Activated gamma-delta T cell treated with anti-CD3 and anti-CD28 coated beads, Interleukin-2, amount 50 U/mL, for 16 hours (primary cell): ENCODE measurements around the gene IL19.
A peak's percentile ranks its signal among the peaks of the same experiment; 100 is the strongest.
"Not testable (repeated sequence)": the region's sequence is repeated elsewhere in the genome, so short reads cannot be mapped to it uniquely, and the experiment has no call there.

Experiments
- DNase-seq: peaks from one replicate; pipeline ENCODE4 v3.0.0-alpha.2; 2020; ENCODE audit warnings: low read depth

Gene IL19

DNA sequence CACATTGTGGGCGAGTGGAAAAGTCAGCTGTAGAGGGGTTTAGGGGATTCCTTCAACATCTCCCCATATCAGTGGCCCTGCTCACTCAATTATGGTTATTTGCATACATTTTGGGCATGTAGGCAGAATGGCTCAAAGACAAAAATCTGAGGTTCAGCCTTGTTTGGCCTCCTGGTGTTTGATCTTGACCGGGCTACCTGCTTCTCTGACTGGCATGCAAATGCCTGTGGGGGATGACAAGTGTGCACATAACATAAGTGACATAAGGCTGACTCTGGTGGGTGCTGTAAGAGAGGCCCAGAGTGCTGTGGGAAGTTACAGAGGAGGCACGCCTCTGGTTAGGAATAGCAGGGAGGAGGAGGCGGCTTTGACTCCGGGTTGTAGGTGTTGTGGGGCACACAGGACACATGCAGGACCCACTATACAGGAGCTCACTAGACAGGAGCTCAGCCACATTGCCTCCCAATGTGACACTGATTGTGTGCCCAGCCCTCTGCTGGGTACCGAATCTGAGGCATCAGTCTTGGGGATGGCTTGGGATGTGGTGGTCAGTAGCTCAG is 29.4 kb upstream of the IL19 start:
- no peak for DNase-seq

DNA sequence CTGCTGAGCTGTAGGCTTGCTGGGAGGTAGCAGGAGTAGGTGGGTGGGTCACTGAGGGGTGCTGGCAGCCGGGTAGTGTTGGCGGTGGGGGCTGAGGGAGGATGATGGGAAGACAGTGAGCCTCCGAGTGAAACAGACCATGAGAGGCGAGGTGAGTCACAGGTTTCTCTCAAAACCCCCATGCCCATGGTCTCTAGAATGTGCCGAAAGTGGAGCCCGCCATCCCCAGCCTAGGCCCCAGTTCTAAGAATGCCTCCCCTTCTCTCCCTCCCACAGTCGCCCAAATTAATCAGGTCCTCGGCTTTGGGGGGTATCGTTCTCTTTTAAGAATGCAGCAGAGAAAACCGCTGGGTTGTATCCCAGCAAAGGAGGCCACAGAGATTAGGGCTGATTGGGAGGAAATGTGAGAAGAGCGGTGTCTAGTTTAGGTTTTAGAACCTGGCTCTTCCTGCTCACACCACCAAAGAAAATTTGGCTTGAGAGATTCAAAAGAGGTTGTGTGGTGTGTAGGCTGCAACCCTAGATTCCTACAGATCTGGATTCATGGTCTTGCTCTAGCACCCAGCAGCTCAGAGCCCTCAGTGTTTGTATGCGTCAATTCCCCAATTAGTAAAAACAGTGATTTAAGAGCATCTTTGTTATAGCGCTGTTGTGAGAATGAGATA is 27.7 kb upstream of the IL19 start:
- DNase-seq: no peak

DNA sequence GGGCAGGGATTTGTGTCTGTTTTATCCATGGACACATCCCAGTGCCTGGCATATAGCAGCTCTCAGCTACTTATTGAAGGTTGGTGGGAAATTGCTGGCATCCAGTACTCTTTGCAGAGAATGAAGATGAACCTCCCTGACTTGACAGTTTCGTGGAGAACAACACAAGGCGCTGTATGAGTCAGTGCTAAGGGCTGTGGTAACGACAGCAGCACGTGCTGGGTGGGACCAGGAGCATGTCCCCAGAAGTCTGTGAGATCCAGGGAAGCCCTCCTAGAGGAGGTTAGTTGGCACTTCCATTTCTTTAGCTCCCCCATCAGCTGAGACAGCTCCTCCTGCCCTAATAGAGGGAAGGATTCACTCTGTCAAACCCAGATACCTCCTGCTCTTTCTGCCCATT is 25.9 kb upstream of the IL19 start:
- DNase-seq: no peak

- no peak for DNase-seq
Observed at GRCh38 chr1:206745301-206745700, 25.3 kb upstream of the IL19 start.

GRCh38 chr1:206748348-206749030 is 22.1 kb upstream of the IL19 start:
- no peak for DNase-seq

- DNase-seq: no peak
Observed at GRCh38 chr1:206751891-206752290, 18.7 kb upstream of the IL19 start.

- DNase-seq: no peak
Observed at GRCh38 chr1:206752481-206752880, 18.1 kb upstream of the IL19 start.

GRCh38 chr1:206753141-206753540 is 17.4 kb upstream of the IL19 start:
- DNase-seq: no peak

GRCh38 chr1:206754011-206754410 is 16.6 kb upstream of the IL19 start:
- DNase-seq: no peak

DNA sequence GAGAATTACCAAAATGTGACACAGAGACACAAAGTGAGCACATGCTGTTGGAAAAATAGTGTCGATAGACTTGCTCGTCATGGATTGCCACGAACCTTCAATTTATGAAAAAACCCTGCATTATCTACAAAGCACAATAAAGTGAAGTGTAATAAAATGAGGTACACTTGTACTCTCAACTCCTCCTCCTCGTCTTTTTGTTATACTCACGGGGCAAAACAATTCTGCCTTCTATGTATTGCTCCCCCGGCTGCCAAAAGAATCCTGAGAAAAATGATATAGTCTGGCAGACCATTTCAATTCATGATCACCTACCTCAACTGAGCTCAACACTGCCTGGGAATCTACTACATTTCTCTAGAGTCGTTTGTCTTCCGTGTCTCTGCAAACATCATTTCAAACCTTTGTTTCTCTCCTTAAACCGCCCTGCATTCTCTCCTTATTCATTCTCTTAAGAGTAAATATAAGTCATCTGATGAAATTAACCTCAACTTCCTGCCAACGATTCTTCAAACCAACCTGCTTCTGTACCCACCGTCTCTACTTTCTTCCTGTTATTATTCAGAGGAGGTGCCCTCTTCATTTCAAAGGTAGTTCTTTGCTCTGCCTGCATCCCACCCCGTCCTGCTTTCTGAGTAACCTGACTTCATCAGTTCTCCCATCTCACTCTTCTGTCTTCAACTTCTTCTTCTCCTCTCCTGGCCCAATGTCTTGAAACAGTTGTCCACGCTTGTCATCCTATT is 12.9 kb upstream of the IL19 start:
- no peak for DNase-seq

DNA sequence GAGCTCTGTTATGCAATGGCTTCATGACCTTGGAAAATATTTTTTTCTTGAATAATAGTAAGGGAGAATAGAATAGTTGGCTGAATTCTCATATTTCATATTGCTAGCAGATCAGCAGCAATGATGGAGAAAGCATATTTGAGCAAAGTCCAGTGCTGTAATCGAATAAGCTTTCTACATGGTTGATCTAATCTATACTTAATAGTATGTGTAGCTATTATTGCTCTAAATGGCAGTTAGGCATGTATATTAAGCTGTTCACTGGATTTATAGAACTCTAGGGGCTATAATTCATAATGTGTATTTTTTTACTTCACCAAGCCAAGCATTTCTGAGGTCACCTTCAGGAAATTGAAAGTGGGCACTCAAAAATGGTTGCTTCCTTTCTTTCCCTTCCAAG is 10.0 kb upstream of the IL19 start:
- DNase-seq: no peak

DNA sequence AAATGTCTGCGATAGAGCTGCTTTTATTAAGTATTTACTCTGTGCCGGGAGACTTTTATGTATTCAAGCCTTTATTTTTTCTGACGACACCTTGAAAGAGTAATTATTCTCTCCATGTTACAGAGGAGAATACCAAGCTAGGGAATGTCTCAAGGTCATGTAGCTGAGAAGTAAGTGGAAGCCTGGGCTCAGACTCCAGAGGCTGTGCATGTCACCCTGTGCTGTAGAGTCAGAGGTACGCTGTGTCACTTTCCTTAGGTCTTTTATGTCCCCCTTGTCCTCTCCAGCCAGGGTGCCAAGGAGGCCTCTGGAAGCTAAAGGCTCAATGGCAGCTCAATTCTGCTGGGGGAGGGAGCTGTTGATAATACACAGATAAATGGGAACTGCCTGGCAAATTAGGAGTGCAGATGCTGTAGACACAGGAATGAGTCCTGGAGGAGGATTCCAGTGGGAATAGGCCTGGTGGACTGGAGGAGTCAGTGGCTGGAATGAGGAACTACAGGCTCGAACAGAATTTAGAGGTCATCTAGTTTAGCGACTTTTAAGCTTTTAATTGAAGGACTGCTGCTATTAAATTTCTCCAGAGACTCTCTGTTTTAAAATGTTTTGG is 9.3 kb upstream of the IL19 start:
- DNase-seq: no peak

- DNase-seq: not testable (repeated sequence)
Observed at GRCh38 chr1:206762741-206763364, 7.7 kb upstream of the IL19 start.

GRCh38 chr1:206765771-206766170 is 4.8 kb upstream of the IL19 start:
- DNase-seq: not testable (repeated sequence)

- peak; percentile 51 for DNase-seq
Observed at GRCh38 chr1:206766251-206766856, 4.2 kb upstream of the IL19 start.

DNA sequence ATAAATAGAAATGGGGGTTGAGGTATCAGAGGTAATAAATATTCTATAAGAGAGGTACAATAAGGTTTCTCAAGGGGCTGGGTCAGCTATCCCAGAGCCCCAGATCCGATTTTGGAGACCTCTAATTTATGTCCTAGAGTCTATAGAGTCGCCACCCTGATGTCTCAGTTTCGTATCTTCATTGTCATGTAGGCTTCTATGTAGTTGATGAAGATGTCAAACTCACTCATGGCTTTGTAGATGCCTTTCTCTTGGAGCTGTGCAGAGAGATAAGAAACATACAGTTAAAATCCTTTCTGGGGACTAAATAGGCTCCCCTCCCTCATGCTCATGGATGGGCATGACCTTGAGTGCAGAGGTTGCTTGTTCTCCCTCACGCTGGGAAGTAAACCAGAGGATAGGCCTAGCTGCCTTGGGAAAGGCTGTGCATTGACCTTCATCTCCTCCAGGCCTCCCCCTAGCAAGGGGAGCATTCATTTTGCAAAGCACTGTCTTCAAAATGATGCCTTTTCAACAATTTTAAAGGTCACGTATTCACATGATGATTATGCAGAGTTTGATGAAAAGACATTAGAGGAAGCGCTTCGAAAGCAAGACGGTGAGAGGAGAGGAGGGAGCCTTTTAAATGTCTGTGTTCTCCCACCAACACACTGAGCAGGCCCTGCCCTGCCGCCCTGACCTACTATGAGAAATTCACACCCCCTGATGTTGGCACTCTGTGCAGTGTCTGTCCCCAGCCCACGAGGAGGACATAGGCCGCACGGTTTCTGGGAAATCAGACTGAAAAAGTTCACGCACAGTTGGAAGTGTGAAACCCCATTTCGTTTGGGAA is 1.9 kb upstream of the IL19 start:
- no peak for DNase-seq

- DNase-seq: no peak
Observed at GRCh38 chr1:206769304-206769731, 1.3 kb upstream of the IL19 start.

DNA sequence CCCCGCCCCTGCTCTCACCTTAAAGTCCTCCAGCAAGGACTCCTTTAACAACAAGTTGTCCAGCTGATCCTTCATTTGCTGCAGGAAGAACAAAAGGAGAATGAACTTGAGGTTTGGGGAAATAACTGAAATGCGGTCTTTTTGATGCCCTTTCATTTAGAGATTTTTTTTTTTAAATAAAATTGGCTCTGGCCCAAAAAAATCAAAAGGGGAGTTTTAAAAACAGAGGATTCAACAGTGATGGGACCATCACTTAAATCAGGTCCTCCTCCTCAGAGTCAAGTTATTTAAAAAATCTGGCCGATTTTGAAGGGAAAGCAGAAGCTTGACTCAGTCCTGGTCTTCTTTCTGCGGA is 742 bp downstream of the IL19 start:
- DNase-seq: no peak

- no peak for DNase-seq
Observed at GRCh38 chr1:206772243-206772937, 1.8 kb downstream of the IL19 start, which contains the start of gene IL10. IL10 (minus strand) TSS chr1:206772494; CDS start chr1:206772435, 59 bp downstream.

GRCh38 chr1:206774093-206774492 is 3.5 kb downstream of the IL19 start:
- no peak for DNase-seq
